Measurements from ENCODE around the gene TEKT2. TPM values are rescaled to one million over a fixed set of nuclear protein-coding genes. Genes with fewer than 3 reads are reported as not detected.

The TEKT2 gene
- 0.23 TPM for polyA plus RNA-seq (2013, experiment 1 of 2)
- polyA plus RNA-seq (2013, experiment 2 of 2), result 0.29 TPM

DNA sequence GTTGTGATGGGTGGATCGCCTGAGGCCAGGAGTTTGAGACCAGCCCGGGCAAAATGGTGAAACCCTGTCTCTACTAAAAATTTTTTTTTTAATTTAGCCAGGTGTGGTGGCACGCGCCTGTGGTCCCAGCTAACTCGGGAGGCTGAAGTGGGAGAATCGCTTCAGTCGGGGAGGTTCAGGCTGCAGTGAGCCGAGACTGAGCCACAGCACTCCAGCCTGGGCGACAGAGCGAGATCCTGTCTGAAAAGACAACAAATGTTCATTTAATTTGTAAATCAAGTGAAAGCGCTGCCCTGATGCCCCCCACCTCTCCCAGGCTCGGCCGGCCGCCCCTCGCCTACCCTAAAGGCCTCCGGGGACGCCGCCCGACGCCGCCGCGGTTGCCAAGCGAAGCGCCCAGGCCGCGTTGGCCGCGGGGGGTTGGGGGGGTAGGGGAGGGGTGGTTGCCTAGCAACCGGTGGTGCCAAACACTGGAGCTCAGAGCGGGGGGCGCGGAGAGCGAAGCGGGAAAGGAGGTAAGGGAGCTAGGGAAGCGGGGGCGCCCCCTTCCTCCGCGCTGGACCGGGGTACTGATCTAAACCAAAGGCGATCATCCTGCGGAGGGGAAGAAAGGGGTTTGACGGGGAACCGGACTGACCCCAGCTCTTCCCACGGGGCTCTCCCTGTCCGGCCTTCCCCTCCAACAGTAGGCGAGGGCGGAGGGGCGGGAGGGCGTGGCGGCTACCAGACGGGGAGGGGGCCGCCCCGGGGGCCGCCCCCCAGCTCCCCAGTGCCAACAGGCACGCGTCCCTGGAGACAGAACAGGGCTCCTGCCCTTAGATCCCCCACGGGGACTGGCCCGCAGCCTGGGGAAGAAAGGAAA lies at the start of gene TEKT2:
Gene TEKT2 (plus strand): TSS at position 460 of the 862 bp plus-strand sequence. CDS start 828 bp downstream, outside the sequence.
- Histone ChIP-seq H3K4me1 (ENCODE audit: control insufficient read depth, insufficient read depth, low read depth, low read length) (peaks cover 25% of the 10 kb centered on the region), H3K79me1 (replicated peaks; ENCODE audit: low read length, poor library complexity, severe bottlenecking) (no peaks in the 10 kb centered on the region), H3K23ac (ENCODE audit: low read length in 2 of 2) (peak within 1 kb of the TSS in 1 of 2 experiments; percentile 23), H2BK5ac (ENCODE audit: low read depth, low read length, poor library complexity, severe bottlenecking) (no peak within 1 kb of the TSS), H3K14ac (ENCODE audit: low read length in 2 of 2) (no peak within 1 kb of the TSS), H3K27me3 (ENCODE audit: control insufficient read depth in 1 of 2, insufficient read depth in 1 of 2, low read length in 2 of 2) (peaks cover 0 to 17% of the 10 kb centered on the region in 2 experiments), H3K18ac (ENCODE audit: low read depth in 1 of 2, low read length in 2 of 2) (peak within 1 kb of the TSS; percentile 5 to 37), H3K27ac (ENCODE audit: low read length, poor library complexity, severe bottlenecking) (no peak within 1 kb of the TSS), H3K4me2 (ENCODE audit: low read length, poor library complexity, severe bottlenecking) (peak within 1 kb of the TSS; percentile 93), H2AK5ac (ENCODE audit: low read length, severe bottlenecking) (no peak within 1 kb of the TSS), H3K9ac (ENCODE audit: low read length) (peak within 1 kb of the TSS; percentile 75), H3K4ac (ENCODE audit: low read depth in 1 of 2, low read length in 2 of 2) (no peak within 1 kb of the TSS), H2BK120ac (ENCODE audit: low read depth, low read length) (peak within 1 kb of the TSS; percentile 64), H4K91ac (ENCODE audit: low read length) (no peak within 1 kb of the TSS), H3K4me3 (ENCODE audit: insufficient read depth in 1 of 2, low read depth in 1 of 2, low read length in 2 of 2) (peak within 1 kb of the TSS; percentile 59 to 63), H2BK12ac (ENCODE audit: low read length in 2 of 2) (no peak within 1 kb of the TSS), H2AFZ (ENCODE audit: low read depth, low read length) (peak within 1 kb of the TSS; percentile 62), H3K36me3 (ENCODE audit: control insufficient read depth in 1 of 2, insufficient read depth in 2 of 2, low read depth in 1 of 2, low read length in 2 of 2) (no peaks in the 10 kb centered on the region), H4K8ac (ENCODE audit: low read length) (peak within 1 kb of the TSS; percentile 80), H3K9me3 (ENCODE audit: control insufficient read depth, low read length) (no peaks in the 10 kb centered on the region), H2BK15ac (ENCODE audit: low read depth, poor library complexity, severe bottlenecking) (peak within 1 kb of the TSS; percentile 86)
- WGBS, result 13% methylated on average over 45 of the region's 59 CpGs
- DNase-seq, result peak; percentile 76

- H3K27me3 ChIP-seq (ENCODE audit: control insufficient read depth in 1 of 2, insufficient read depth in 1 of 2, low read length in 2 of 2), result no peaks in the 10 kb centered on the region
- no peak overlapping the region for H2BK5ac ChIP-seq (ENCODE audit: low read depth, low read length, poor library complexity, severe bottlenecking)
- no peak overlapping the region for H4K8ac ChIP-seq (ENCODE audit: low read length)
- peak; percentile 28 for DNase-seq
- no peaks in the 10 kb centered on the region for H3K9me3 ChIP-seq (ENCODE audit: control insufficient read depth, low read length)
- peaks cover 2% of the 10 kb centered on the region for H3K4me1 ChIP-seq (ENCODE audit: control insufficient read depth, insufficient read depth, low read depth, low read length)
- H3K36me3 ChIP-seq (ENCODE audit: control insufficient read depth in 1 of 2, insufficient read depth in 2 of 2, low read depth in 1 of 2, low read length in 2 of 2), result peaks cover 3 to 49% of the 10 kb centered on the region in 2 experiments
- H2BK120ac ChIP-seq (ENCODE audit: low read depth, low read length), result no peak overlapping the region
- H3K4me2 ChIP-seq (ENCODE audit: low read length, poor library complexity, severe bottlenecking), result no peak overlapping the region
- no peak overlapping the region for H2AK5ac ChIP-seq (ENCODE audit: low read length, severe bottlenecking)
- H3K9ac ChIP-seq (ENCODE audit: low read length), result no peak overlapping the region
- H3K14ac ChIP-seq (ENCODE audit: low read length in 2 of 2), result no peak overlapping the region
- H2BK15ac ChIP-seq (ENCODE audit: low read depth, poor library complexity, severe bottlenecking), result no peak overlapping the region
- no peak overlapping the region for H3K18ac ChIP-seq (ENCODE audit: low read depth in 1 of 2, low read length in 2 of 2)
- no peak overlapping the region for H2AFZ ChIP-seq (ENCODE audit: low read depth, low read length)
- no peak overlapping the region for H3K23ac ChIP-seq (ENCODE audit: low read length in 2 of 2)
- H3K4me3 ChIP-seq (ENCODE audit: insufficient read depth in 1 of 2, low read depth in 1 of 2, low read length in 2 of 2), result no peak overlapping the region
- H4K91ac ChIP-seq (ENCODE audit: low read length), result no peak overlapping the region
- H3K4ac ChIP-seq (ENCODE audit: low read depth in 1 of 2, low read length in 2 of 2), result no peak overlapping the region
- H3K27ac ChIP-seq (ENCODE audit: low read length, poor library complexity, severe bottlenecking), result peak overlapping the region; percentile 25
- H2BK12ac ChIP-seq (ENCODE audit: low read length in 2 of 2), result no peak overlapping the region
- peaks cover 2% of the 10 kb centered on the region for H3K79me1 ChIP-seq (replicated peaks; ENCODE audit: low read length, poor library complexity, severe bottlenecking)
Measured at GRCh38 chr1:36034692-36035091, 49.2 kb upstream of the TEKT2 start.

GRCh38 chr1:36035154-36035553 lies 48.7 kb upstream of the TEKT2 start:
- no peak overlapping the region for H2BK5ac ChIP-seq (ENCODE audit: low read depth, low read length, poor library complexity, severe bottlenecking)
- H2BK120ac ChIP-seq (ENCODE audit: low read depth, low read length), result no peak overlapping the region
- H3K23ac ChIP-seq (ENCODE audit: low read length in 2 of 2), result no peak overlapping the region
- H2BK12ac ChIP-seq (ENCODE audit: low read length in 2 of 2), result no peak overlapping the region
- H4K91ac ChIP-seq (ENCODE audit: low read length), result no peak overlapping the region
- H3K27ac ChIP-seq (ENCODE audit: low read length, poor library complexity, severe bottlenecking), result peak overlapping the region; percentile 1
- 100% methylated on average over 1 of the region's 3 CpGs for WGBS
- no peak overlapping the region for H3K4me3 ChIP-seq (ENCODE audit: insufficient read depth in 1 of 2, low read depth in 1 of 2, low read length in 2 of 2)
- no peak overlapping the region for H2BK15ac ChIP-seq (ENCODE audit: low read depth, poor library complexity, severe bottlenecking)
- no peak overlapping the region for H3K4me2 ChIP-seq (ENCODE audit: low read length, poor library complexity, severe bottlenecking)
- H3K4me1 ChIP-seq (ENCODE audit: control insufficient read depth, insufficient read depth, low read depth, low read length), result peaks cover 2% of the 10 kb centered on the region
- H3K27me3 ChIP-seq (ENCODE audit: control insufficient read depth in 1 of 2, insufficient read depth in 1 of 2, low read length in 2 of 2), result no peaks in the 10 kb centered on the region
- no peak overlapping the region for H3K9ac ChIP-seq (ENCODE audit: low read length)
- H3K79me1 ChIP-seq (replicated peaks; ENCODE audit: low read length, poor library complexity, severe bottlenecking), result peaks cover 2% of the 10 kb centered on the region
- no peak overlapping the region for H2AFZ ChIP-seq (ENCODE audit: low read depth, low read length)
- no peak for DNase-seq
- no peak overlapping the region for H3K14ac ChIP-seq (ENCODE audit: low read length in 2 of 2)
- H3K36me3 ChIP-seq (ENCODE audit: control insufficient read depth in 1 of 2, insufficient read depth in 2 of 2, low read depth in 1 of 2, low read length in 2 of 2), result peaks cover 2 to 51% of the 10 kb centered on the region in 2 experiments
- no peak overlapping the region for H4K8ac ChIP-seq (ENCODE audit: low read length)
- H3K4ac ChIP-seq (ENCODE audit: low read depth in 1 of 2, low read length in 2 of 2), result no peak overlapping the region
- no peak overlapping the region for H3K18ac ChIP-seq (ENCODE audit: low read depth in 1 of 2, low read length in 2 of 2)
- H2AK5ac ChIP-seq (ENCODE audit: low read length, severe bottlenecking), result no peak overlapping the region
- no peaks in the 10 kb centered on the region for H3K9me3 ChIP-seq (ENCODE audit: control insufficient read depth, low read length)

GRCh38 chr1:36040238-36040637 lies 43.7 kb upstream of the TEKT2 start:
- Histone ChIP-seq H4K91ac (ENCODE audit: low read length) (no peak overlapping the region), H3K4ac (ENCODE audit: low read depth in 1 of 2, low read length in 2 of 2) (no peak overlapping the region), H3K9me3 (ENCODE audit: control insufficient read depth, low read length) (no peaks in the 10 kb centered on the region), H3K14ac (ENCODE audit: low read length in 2 of 2) (no peak overlapping the region), H2BK15ac (ENCODE audit: low read depth, poor library complexity, severe bottlenecking) (no peak overlapping the region), H2BK120ac (ENCODE audit: low read depth, low read length) (no peak overlapping the region), H2AK5ac (ENCODE audit: low read length, severe bottlenecking) (no peak overlapping the region), H4K8ac (ENCODE audit: low read length) (no peak overlapping the region), H2BK12ac (ENCODE audit: low read length in 2 of 2) (no peak overlapping the region), H3K9ac (ENCODE audit: low read length) (no peak overlapping the region), H3K18ac (ENCODE audit: low read depth in 1 of 2, low read length in 2 of 2) (no peak overlapping the region), H3K27me3 (ENCODE audit: control insufficient read depth in 1 of 2, insufficient read depth in 1 of 2, low read length in 2 of 2) (no peaks in the 10 kb centered on the region), H3K79me1 (replicated peaks; ENCODE audit: low read length, poor library complexity, severe bottlenecking) (no peaks in the 10 kb centered on the region), H3K36me3 (ENCODE audit: control insufficient read depth in 1 of 2, insufficient read depth in 2 of 2, low read depth in 1 of 2, low read length in 2 of 2) (peaks cover 11 to 66% of the 10 kb centered on the region in 2 experiments), H3K27ac (ENCODE audit: low read length, poor library complexity, severe bottlenecking) (no peak overlapping the region), H3K4me2 (ENCODE audit: low read length, poor library complexity, severe bottlenecking) (no peak overlapping the region), H2BK5ac (ENCODE audit: low read depth, low read length, poor library complexity, severe bottlenecking) (no peak overlapping the region), H3K4me3 (ENCODE audit: insufficient read depth in 1 of 2, low read depth in 1 of 2, low read length in 2 of 2) (no peak overlapping the region), H3K23ac (ENCODE audit: low read length in 2 of 2) (no peak overlapping the region), H2AFZ (ENCODE audit: low read depth, low read length) (no peak overlapping the region), H3K4me1 (ENCODE audit: control insufficient read depth, insufficient read depth, low read depth, low read length) (no peaks in the 10 kb centered on the region)
- 100% methylated on average over 2 of the region's 2 CpGs for WGBS
- no peak for DNase-seq

All from mesenchymal stem cell (in vitro differentiated cells and primary cell).